Neural progenitor cell (in vitro differentiated cells): Measurements from ENCODE around the gene MAP4K2.

ENCODE experiments used
- CTCF ChIP-seq: fragments of 200-600 bp; sonication (generic); IDR thresholded peaks from 2 replicates; pipeline ENCODE4 v1.5.1; 2017; ENCODE audit warnings: antibody characterized with exemption, mild to moderate bottlenecking
- EZH2 ChIP-seq: fragments of 200-600 bp; sonication (generic); IDR thresholded peaks from 2 replicates; pipeline ENCODE4 v1.6.1; 2017; ENCODE audit warnings: antibody characterized with exemption, mild to moderate bottlenecking, moderate library complexity

GRCh38 chr11:64848214-64848825, 45.3 kb upstream of the MAP4K2 start:
- no peak for TF ChIP-seq CTCF
- TF ChIP-seq EZH2 = no peak
